HEK293 (cell line): ENCODE results near the gene MPZL1.

Experiments
- CTCF ChIA-PET: fragments of 350-600 bp; formaldehyde crosslinking; extraction: SDS; loops from one replicate; lab custom pipeline; 2021; ENCODE audit warnings: antibody characterized with exemption; lab: Yijun Ruan, JAX
- POLR2A ChIA-PET: fragments of 300-600 bp; formaldehyde crosslinking; extraction: SDS; loops from one replicate; lab custom pipeline; 2020; ENCODE audit warnings: antibody characterized with exemption, inconsistent platforms; lab: Yijun Ruan, JAX
- H3K27ac ChIP-seq: fragments of 200-500 bp; sonication (Bioruptor generic); 2 replicates; pipeline ENCODE4 v1.5.1; 2014; ENCODE audit warnings: low read depth, low read length, control low read depth, inconsistent platforms; ENCODE audit errors: extremely low read depth
- H3K36me3 ChIP-seq, 2 experiments: fragments of 200-500 bp in 1 of 2; sonication (Bioruptor generic) in 1 of 2; 1 replicate in 1 of 2; 2 replicates in 1 of 2; pipeline ENCODE4 v1.5.1; 2014 to 2017; ENCODE audit warnings: inconsistent platforms in 2 of 2, low read length in 2 of 2; ENCODE audit not compliant: control insufficient read depth in 2 of 2, insufficient read depth in 1 of 2
- H3K4me1 ChIP-seq: fragments of 200-500 bp; sonication (Bioruptor generic); 2 replicates; pipeline ENCODE4 v1.5.1; 2014; ENCODE audit warnings: mild to moderate bottlenecking, low read length, inconsistent platforms; ENCODE audit not compliant: control insufficient read depth, insufficient read depth
- H3K4me3 ChIP-seq: 2 replicates; pipeline ENCODE4 v1.5.1; 2011; ENCODE audit warnings: low read depth, mild to moderate bottlenecking, control low read depth, low read length, moderate library complexity
- H3K9me3 ChIP-seq: fragments of 200-500 bp; sonication (Bioruptor generic); 2 replicates; pipeline ENCODE4 v1.5.1; 2014; ENCODE audit warnings: low read depth, low read length, inconsistent platforms; ENCODE audit not compliant: control insufficient read depth, insufficient read depth
- BCL11B ChIP-seq: fragments of 450-650 bp; formaldehyde crosslinking; IDR thresholded peaks from 2 replicates; pipeline ENCODE4 v1.5.1; 2016; ENCODE audit warnings: low read depth, missing biosample characterization, missing genetic modification characterization
- ELK4 ChIP-seq: IDR thresholded peaks from 2 replicates; pipeline ENCODE4 v1.6.1; 2011; ENCODE audit warnings: mild to moderate bottlenecking, low read depth, low read length, borderline replicate concordance
- HOXA7 ChIP-seq: sonication (generic); formaldehyde crosslinking; IDR thresholded peaks from 2 replicates; pipeline ENCODE4 v1.8.1; 2022; ENCODE audit warnings: missing genetic modification reagents, borderline replicate concordance
- HOXC10 ChIP-seq: sonication (generic); formaldehyde crosslinking; IDR thresholded peaks from 2 replicates; pipeline ENCODE4 v1.8.1; 2023; ENCODE audit warnings: mild to moderate bottlenecking, missing genetic modification reagents
- KLF17 ChIP-seq: fragments of 450-650 bp; formaldehyde crosslinking; IDR thresholded peaks from 2 replicates; pipeline ENCODE4 v1.5.1; 2016; ENCODE audit warnings: missing biosample characterization, missing genetic modification characterization
- MEIS1 ChIP-seq: sonication (generic); formaldehyde crosslinking; IDR thresholded peaks from 2 replicates; pipeline ENCODE4 v1.8.1; 2022; ENCODE audit warnings: missing genetic modification reagents, mild to moderate bottlenecking, borderline replicate concordance
- SALL2 ChIP-seq: fragments of 450-650 bp; formaldehyde crosslinking; IDR thresholded peaks from 2 replicates; pipeline ENCODE4 v1.5.0; 2017; ENCODE audit warnings: missing biosample characterization, mild to moderate bottlenecking, missing genetic modification characterization, borderline replicate concordance
- ZNF211 ChIP-seq: fragments of 450-650 bp; formaldehyde crosslinking; IDR thresholded peaks from 2 replicates; pipeline ENCODE4 v1.5.1; 2016; ENCODE audit warnings: low read depth, missing biosample characterization, missing genetic modification characterization
- ZNF214 ChIP-seq: fragments of 450-650 bp; formaldehyde crosslinking; IDR thresholded peaks from 2 replicates; pipeline ENCODE4 v1.5.1; 2017; ENCODE audit warnings: missing biosample characterization, mild to moderate bottlenecking, missing genetic modification characterization, borderline replicate concordance
- ZNF221 ChIP-seq: fragments of 450-650 bp; formaldehyde crosslinking; IDR thresholded peaks from 2 replicates; pipeline ENCODE4 v1.5.1; 2017; ENCODE audit warnings: missing biosample characterization, missing genetic modification characterization, borderline replicate concordance
- ZNF266 ChIP-seq: fragments of 450-650 bp; formaldehyde crosslinking; IDR thresholded peaks from 2 replicates; pipeline ENCODE4 v1.5.1; 2016; ENCODE audit warnings: missing biosample characterization, missing genetic modification characterization, low read depth
- ZNF341 ChIP-seq: fragments of 450-650 bp; formaldehyde crosslinking; IDR thresholded peaks from 2 replicates; pipeline ENCODE4; 2016; ENCODE audit warnings: low read depth, missing biosample characterization, missing genetic modification characterization
- ZNF423 ChIP-seq: fragments of 450-650 bp; formaldehyde crosslinking; IDR thresholded peaks from 2 replicates; pipeline ENCODE4 v1.5.1; 2016; ENCODE audit warnings: missing biosample characterization, missing genetic modification characterization
- ZNF426 ChIP-seq: fragments of 450-650 bp; formaldehyde crosslinking; IDR thresholded peaks from 2 replicates; pipeline ENCODE4 v1.5.1; 2017; ENCODE audit warnings: missing biosample characterization, missing genetic modification characterization, mild to moderate bottlenecking, inconsistent platforms, moderate library complexity
- ZNF518A ChIP-seq: fragments of 450-650 bp; formaldehyde crosslinking; conservative IDR thresholded peaks from 2 replicates; pipeline ENCODE4 v1.5.1; 2016; ENCODE audit warnings: low read depth, missing biosample characterization, missing genetic modification characterization
- ZNF561 ChIP-seq: fragments of 450-650 bp; IDR thresholded peaks from 2 replicates; pipeline ENCODE4 v1.5.1; 2018; ENCODE audit warnings: missing biosample characterization, missing genetic modification characterization, borderline replicate concordance
- ZNF610 ChIP-seq: fragments of 450-650 bp; formaldehyde crosslinking; IDR thresholded peaks from 2 replicates; pipeline ENCODE4 v1.5.1; 2016; ENCODE audit warnings: missing biosample characterization, missing genetic modification characterization, borderline replicate concordance
- ZNF624 ChIP-seq: fragments of 450-650 bp; formaldehyde crosslinking; IDR thresholded peaks from 2 replicates; pipeline ENCODE4 v1.5.1; 2017; ENCODE audit warnings: missing biosample characterization, missing genetic modification characterization
- ZNF670 ChIP-seq: fragments of 450-650 bp; formaldehyde crosslinking; IDR thresholded peaks from 2 replicates; pipeline ENCODE4 v1.5.1; 2016; ENCODE audit warnings: missing biosample characterization, missing genetic modification characterization, low read depth
- TF ChIP-seq, protein P1 (sequence below): fragments of 450-650 bp; IDR thresholded peaks from 2 replicates; pipeline ENCODE4 v1.5.1; 2018; ENCODE audit warnings: missing biosample characterization, missing genetic modification characterization
- TF ChIP-seq, protein P2 (sequence below): fragments of 450-650 bp; formaldehyde crosslinking; IDR thresholded peaks from 2 replicates; pipeline ENCODE4 v1.5.1; 2016; ENCODE audit warnings: missing biosample characterization, missing genetic modification characterization
- TF ChIP-seq, protein P3 (sequence below): fragments of 450-650 bp; formaldehyde crosslinking; IDR thresholded peaks from 2 replicates; pipeline ENCODE4 v1.5.1; 2017; ENCODE audit warnings: missing biosample characterization, missing genetic modification characterization

The MPZL1 gene

GRCh38 chr1:167820684-167821355, 99.0 kb downstream of the MPZL1 start:
- TF ChIP-seq ZNF266 (tag by site-specific recombination), result no peak
- TF ChIP-seq, protein P1, sequence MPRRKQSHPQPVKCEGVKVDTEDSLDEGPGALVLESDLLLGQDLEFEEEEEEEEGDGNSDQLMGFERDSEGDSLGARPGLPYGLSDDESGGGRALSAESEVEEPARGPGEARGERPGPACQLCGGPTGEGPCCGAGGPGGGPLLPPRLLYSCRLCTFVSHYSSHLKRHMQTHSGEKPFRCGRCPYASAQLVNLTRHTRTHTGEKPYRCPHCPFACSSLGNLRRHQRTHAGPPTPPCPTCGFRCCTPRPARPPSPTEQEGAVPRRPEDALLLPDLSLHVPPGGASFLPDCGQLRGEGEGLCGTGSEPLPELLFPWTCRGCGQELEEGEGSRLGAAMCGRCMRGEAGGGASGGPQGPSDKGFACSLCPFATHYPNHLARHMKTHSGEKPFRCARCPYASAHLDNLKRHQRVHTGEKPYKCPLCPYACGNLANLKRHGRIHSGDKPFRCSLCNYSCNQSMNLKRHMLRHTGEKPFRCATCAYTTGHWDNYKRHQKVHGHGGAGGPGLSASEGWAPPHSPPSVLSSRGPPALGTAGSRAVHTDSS, result no peak
- TF ChIP-seq KLF17 (tag by site-specific recombination), result no peak
- TF ChIP-seq, all 188 proteins: peak for 0
- POLR2A ChIA-PET, result interaction anchor here (0.5 to 1.7 kb wide), 3 partner anchors 104 to 267 kb away, joined by 3 to 7 read pairs (median 3); partner anchors contain the start of genes CREG1 and DCAF6

GRCh38 chr1:167821356-167821685, 99.5 kb downstream of the MPZL1 start:
- ChIA-PET POLR2A (interaction anchor here (0.5 kb wide), 1 partner anchor 105 kb away, joined by 3 read pairs; no protein-coding TSS in a partner anchor), CTCF (no interaction called here)
- no peaks in the 10 kb centered on the region for H3K4me1 ChIP-seq
- H3K9me3 ChIP-seq, result no peaks in the 10 kb centered on the region
- no peaks in the 10 kb centered on the region for H3K36me3 ChIP-seq
- H3K4me3 ChIP-seq, result no peak overlapping the region
- H3K27ac ChIP-seq, result no peak overlapping the region
- TF ChIP-seq ZNF624 (tag by site-specific recombination) (no peak), MEIS1 (no peak), ZNF214 (tag by site-specific recombination) (no peak), ZNF670 (tag by site-specific recombination) (no peak), ZNF221 (tag by site-specific recombination) (no peak), ZNF426 (tag by site-specific recombination) (no peak), ZNF610 (no peak), ZNF423 (tag by site-specific recombination) (no peak), ELK4 (no peak), ZNF518A (no peak), ZNF341 (tag by site-specific recombination) (no peak), ZNF211 (tag by site-specific recombination) (no peak), ZNF561 (tag by site-specific recombination) (no peak), SALL2 (tag by site-specific recombination) (no peak), BCL11B (tag by site-specific recombination) (no peak), HOXA7 (CRISPR knock-in tag) (no peak), HOXC10 (no peak)
- TF ChIP-seq, protein P2, sequence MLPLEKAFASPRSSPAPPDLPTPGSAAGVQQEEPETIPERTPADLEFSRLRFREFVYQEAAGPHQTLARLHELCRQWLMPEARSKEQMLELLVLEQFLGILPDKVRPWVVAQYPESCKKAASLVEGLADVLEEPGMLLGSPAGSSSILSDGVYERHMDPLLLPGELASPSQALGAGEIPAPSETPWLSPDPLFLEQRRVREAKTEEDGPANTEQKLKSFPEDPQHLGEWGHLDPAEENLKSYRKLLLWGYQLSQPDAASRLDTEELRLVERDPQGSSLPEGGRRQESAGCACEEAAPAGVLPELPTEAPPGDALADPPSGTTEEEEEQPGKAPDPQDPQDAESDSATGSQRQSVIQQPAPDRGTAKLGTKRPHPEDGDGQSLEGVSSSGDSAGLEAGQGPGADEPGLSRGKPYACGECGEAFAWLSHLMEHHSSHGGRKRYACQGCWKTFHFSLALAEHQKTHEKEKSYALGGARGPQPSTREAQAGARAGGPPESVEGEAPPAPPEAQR (tag by site-specific recombination), result no peak
- TF ChIP-seq, protein P3, sequence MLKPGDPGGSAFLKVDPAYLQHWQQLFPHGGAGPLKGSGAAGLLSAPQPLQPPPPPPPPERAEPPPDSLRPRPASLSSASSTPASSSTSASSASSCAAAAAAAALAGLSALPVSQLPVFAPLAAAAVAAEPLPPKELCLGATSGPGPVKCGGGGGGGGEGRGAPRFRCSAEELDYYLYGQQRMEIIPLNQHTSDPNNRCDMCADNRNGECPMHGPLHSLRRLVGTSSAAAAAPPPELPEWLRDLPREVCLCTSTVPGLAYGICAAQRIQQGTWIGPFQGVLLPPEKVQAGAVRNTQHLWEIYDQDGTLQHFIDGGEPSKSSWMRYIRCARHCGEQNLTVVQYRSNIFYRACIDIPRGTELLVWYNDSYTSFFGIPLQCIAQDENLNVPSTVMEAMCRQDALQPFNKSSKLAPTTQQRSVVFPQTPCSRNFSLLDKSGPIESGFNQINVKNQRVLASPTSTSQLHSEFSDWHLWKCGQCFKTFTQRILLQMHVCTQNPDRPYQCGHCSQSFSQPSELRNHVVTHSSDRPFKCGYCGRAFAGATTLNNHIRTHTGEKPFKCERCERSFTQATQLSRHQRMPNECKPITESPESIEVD (tag by site-specific recombination), result no peak

More at GRCh38 chr1:167820684-167821355, 99.0 kb downstream of the MPZL1 start:
- Histone ChIP-seq H3K27ac (no peak overlapping the region), H3K36me3 (no peaks in the 10 kb centered on the region), H3K4me3 (no peak overlapping the region), H3K9me3 (no peaks in the 10 kb centered on the region), H3K4me1 (no peaks in the 10 kb centered on the region)
- CTCF ChIA-PET, result interaction anchor here (0.6 kb wide), 1 partner anchor 18 kb away, joined by 4 read pairs; no protein-coding TSS in a partner anchor
